ENCODE results near the gene STARD13.

- TF ChIP-seq POLR2A (IDR thresholded peaks at IDR 0.05) (no peak), CTCF (IDR thresholded peaks at IDR 0.05) (no peak)
Measured at GRCh38 chr13:33331962-33332361, 46.4 kb upstream of the STARD13 start.
